ENCODE results near the gene SLC16A3. TPM values are rescaled to one million over a fixed set of nuclear protein-coding genes. Genes with fewer than 3 reads are reported as not detected.

Gene SLC16A3
- total RNA-seq, 2 experiments from 2014 or later, result 93.2 to 157 TPM

GRCh38 chr17:82285141-82285540 lies 56.3 kb downstream of the SLC16A3 start:
- intact Hi-C loops (cut with DNase I, micrococcal nuclease), result no loop called here
- DNase-seq, result no peak
- ATAC-seq, result no peak
- POLR2A ChIA-PET, result interaction anchor here (1.3 kb wide), 1 partner anchor 14 kb away, joined by 3 read pairs; no protein-coding TSS in a partner anchor
- CTCF ChIA-PET, result interaction anchor here (0.6 to 1.8 kb wide), 2 partner anchors 11 to 142 kb away, joined by 5 read pairs; no protein-coding TSS in a partner anchor
- no peak overlapping the region for H3K4me3 Mint-ChIP-seq
- H3K36me3 Mint-ChIP-seq (ENCODE audit: low read depth), result no peaks in the 10 kb centered on the region
- no peaks in the 10 kb centered on the region for H3K9me3 Mint-ChIP-seq (ENCODE audit: low read depth)
- H3K4me1 Mint-ChIP-seq, result peaks cover 61% of the 10 kb centered on the region
- H3K27me3 Mint-ChIP-seq, result no peaks in the 10 kb centered on the region
- H3K27ac Mint-ChIP-seq, result no peak overlapping the region

GRCh38 chr17:82287013-82287867 lies 58.4 kb downstream of the SLC16A3 start:
- Mint-ChIP-seq H3K9me3 (ENCODE audit: low read depth) (no peaks in the 10 kb centered on the region), H3K27me3 (no peaks in the 10 kb centered on the region), H3K4me3 (no peak overlapping the region), H3K36me3 (ENCODE audit: low read depth) (no peaks in the 10 kb centered on the region), H3K27ac (peak overlapping the region; percentile 66), H3K4me1 (peaks cover 59% of the 10 kb centered on the region)
- ChIA-PET CTCF (interaction anchor here (0.6 kb wide), 1 partner anchor 653 kb away, joined by 5 read pairs; no protein-coding TSS in a partner anchor), POLR2A (no interaction called here)
- no peak for DNase-seq
- ATAC-seq, result no peak
- intact Hi-C loops (cut with DNase I, micrococcal nuclease), result no loop called here

GRCh38 chr17:82287868-82288801 lies 59.3 kb downstream of the SLC16A3 start:
- ChIA-PET CTCF (interaction anchor here (0.6 to 0.8 kb wide), 2 partner anchors 29 to 654 kb away, joined by 3 to 5 read pairs; partner anchors contain the start of gene CD7), POLR2A (interaction anchor here (1.1 kb wide), 1 partner anchor 10 kb away, joined by 3 read pairs; no protein-coding TSS in a partner anchor)
- DNase-seq (no peak), ATAC-seq (no peak)
- Mint-ChIP-seq H3K9me3 (ENCODE audit: low read depth) (no peaks in the 10 kb centered on the region), H3K27me3 (no peaks in the 10 kb centered on the region), H3K36me3 (ENCODE audit: low read depth) (no peaks in the 10 kb centered on the region), H3K27ac (peak overlapping the region; percentile 66), H3K4me1 (peaks cover 52% of the 10 kb centered on the region), H3K4me3 (no peak overlapping the region)
- intact Hi-C loops (cut with DNase I, micrococcal nuclease), result loop anchor here in 1 of 2 experiments (2.0 kb wide), 1 partner anchor 15 kb away; the partner anchor contains the start of gene CSNK1D

Small RNAs within 50 kb of the gene (microRNA-seq; reads per million reads assigned to microRNA genes)
- gene MIR6787 (ENCODE audit: borderline replicate concordance), result not detected

Other genes starting within 250 kb of the SLC16A3 start
- 10 to 100 TPM; 77.5 to 84.1 TPM for gene CENPX, start 206.2 kb upstream of the SLC16A3 start, total RNA-seq
- gene LRRC45, start 205.7 kb upstream of the SLC16A3 start, total RNA-seq, result 10 to 100 TPM; 17.6 to 20.6 TPM
- gene RAC3, start 197.4 kb upstream of the SLC16A3 start, total RNA-seq, result 10 to 100 TPM in 1 of 2 experiments, 1 to 10 TPM in 1; 9.6 to 10.6 TPM
- 100 to 1,000 TPM; 105 to 166 TPM for gene DCXR, start 191.3 kb upstream of the SLC16A3 start, total RNA-seq
- gene RFNG, start 177.2 kb upstream of the SLC16A3 start, total RNA-seq, result 10 to 100 TPM; 16.9 to 17.5 TPM
- gene GPS1, start 177.1 kb upstream of the SLC16A3 start, total RNA-seq, result 10 to 100 TPM; 69.0 to 73.5 TPM
- 100 to 1,000 TPM; 119 to 124 TPM for gene DUS1L, start 163.2 kb upstream of the SLC16A3 start, total RNA-seq
- gene FASN, start 130.8 kb upstream of the SLC16A3 start, total RNA-seq, result 100 to 1,000 TPM; 239 to 259 TPM
- gene CCDC57, start 16.2 kb upstream of the SLC16A3 start, total RNA-seq, result 10 to 100 TPM; 41.6 to 43.8 TPM
- 100 to 1,000 TPM; 118 to 182 TPM for gene CSNK1D, start 44.7 kb downstream of the SLC16A3 start, total RNA-seq
- 100 to 1,000 TPM; 614 to 725 TPM for gene CD7, start 88.6 kb downstream of the SLC16A3 start, total RNA-seq
- gene SECTM1, start 104.7 kb downstream of the SLC16A3 start, total RNA-seq, result 10 to 100 TPM in 1 of 2 experiments, 1 to 10 TPM in 1; 9.0 to 10.9 TPM
- gene TEX19, start 130.2 kb downstream of the SLC16A3 start, total RNA-seq, result not detected
- not detected for gene UTS2R, start 142.7 kb downstream of the SLC16A3 start, total RNA-seq
- 10 to 100 TPM; 23.3 to 26.0 TPM for gene HEXD, start 189.3 kb downstream of the SLC16A3 start, total RNA-seq
- gene OGFOD3, start 189.5 kb downstream of the SLC16A3 start, total RNA-seq, result 10 to 100 TPM; 20.0 to 22.3 TPM
- gene CYBC1, start 221.7 kb downstream of the SLC16A3 start, total RNA-seq, result 100 to 1,000 TPM; 286 to 329 TPM
- 10 to 100 TPM; 65.4 to 85.9 TPM for gene NARF, start 229.7 kb downstream of the SLC16A3 start, total RNA-seq

Measured in activated CD4-positive, alpha-beta T cell treated with anti-CD3 and anti-CD28 coated beads for 36 hours (primary cell).